Neuron (in vitro differentiated cells): ENCODE data around the gene CYB5B.

Source experiments
- H2AFZ ChIP-seq: one replicate; pipeline ENCODE4 v1.6.1; 2013; ENCODE audit warnings: low read depth, mild to moderate bottlenecking, inconsistent platforms, low read length, moderate library complexity
- H3K27me3 ChIP-seq: one replicate; pipeline ENCODE4 v1.6.1; 2013; ENCODE audit warnings: low read length; ENCODE audit not compliant: insufficient read depth
- H3K36me3 ChIP-seq: one replicate; pipeline ENCODE4 v1.6.1; 2013; ENCODE audit warnings: low read length; ENCODE audit not compliant: insufficient read depth
- H3K4me1 ChIP-seq: one replicate; pipeline ENCODE4 v1.6.1; 2013; ENCODE audit warnings: low read length; ENCODE audit not compliant: insufficient read depth
- H3K4me3 ChIP-seq: 2 replicates; pipeline ENCODE4 v1.5.1; 2013; ENCODE audit warnings: mild to moderate bottlenecking, low read length, moderate library complexity
- H3K9me3 ChIP-seq: one replicate; pipeline ENCODE4 v1.6.1; 2013; ENCODE audit warnings: low read length

Gene CYB5B

DNA sequence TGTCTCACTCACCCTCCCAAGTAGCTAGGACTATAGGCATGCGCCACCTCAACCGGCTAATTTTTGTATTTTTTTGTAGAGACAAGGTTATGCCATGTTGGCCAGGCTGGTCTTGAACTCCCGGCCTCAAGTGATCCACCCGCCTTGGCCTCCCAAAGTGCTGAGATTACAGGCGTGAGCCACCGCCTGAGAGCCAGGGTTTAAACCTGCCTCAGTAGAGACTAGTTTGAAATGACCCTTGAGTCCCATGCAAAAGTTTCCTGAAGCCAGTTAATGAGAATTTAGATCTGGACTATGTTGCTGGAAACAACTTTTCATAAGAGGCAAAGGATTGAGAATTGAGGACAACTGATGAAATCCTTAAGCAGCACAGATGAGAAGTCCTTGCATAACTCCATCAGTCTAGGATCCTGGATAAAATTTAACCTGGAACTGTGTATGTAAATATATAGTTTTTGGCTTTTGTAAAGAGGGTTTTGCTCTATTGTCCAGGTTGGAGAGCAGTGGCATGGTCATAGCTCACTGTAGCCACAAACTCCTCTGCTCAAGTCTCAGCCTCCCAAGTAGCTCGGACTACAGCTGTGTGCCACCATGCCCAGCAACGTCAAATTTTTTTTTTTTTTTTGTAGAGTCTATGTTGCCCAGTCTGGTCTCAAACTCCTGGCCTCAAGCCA, 43.2 kb downstream of the CYB5B start:
- Histone ChIP-seq H3K9me3 (no peaks in the 10 kb centered on the region), H2AFZ (no peak overlapping the region), H3K4me1 (no peaks in the 10 kb centered on the region), H3K4me3 (no peak overlapping the region), H3K27me3 (no peaks in the 10 kb centered on the region), H3K36me3 (peaks cover 21% of the 10 kb centered on the region)

GRCh38 chr16:69469807-69470561, 45.6 kb downstream of the CYB5B start:
- Histone ChIP-seq H3K4me1 (no peaks in the 10 kb centered on the region), H3K9me3 (no peaks in the 10 kb centered on the region), H2AFZ (no peak overlapping the region), H3K36me3 (peaks cover 4% of the 10 kb centered on the region), H3K4me3 (no peak overlapping the region), H3K27me3 (no peaks in the 10 kb centered on the region)

- Histone ChIP-seq H3K27me3 (no peaks in the 10 kb centered on the region), H2AFZ (no peak overlapping the region), H3K9me3 (no peaks in the 10 kb centered on the region), H3K36me3 (no peaks in the 10 kb centered on the region), H3K4me1 (no peaks in the 10 kb centered on the region), H3K4me3 (no peak overlapping the region)
These were observed 46.7 kb downstream of the CYB5B start for GRCh38 chr16:69471121-69471520.

DNA sequence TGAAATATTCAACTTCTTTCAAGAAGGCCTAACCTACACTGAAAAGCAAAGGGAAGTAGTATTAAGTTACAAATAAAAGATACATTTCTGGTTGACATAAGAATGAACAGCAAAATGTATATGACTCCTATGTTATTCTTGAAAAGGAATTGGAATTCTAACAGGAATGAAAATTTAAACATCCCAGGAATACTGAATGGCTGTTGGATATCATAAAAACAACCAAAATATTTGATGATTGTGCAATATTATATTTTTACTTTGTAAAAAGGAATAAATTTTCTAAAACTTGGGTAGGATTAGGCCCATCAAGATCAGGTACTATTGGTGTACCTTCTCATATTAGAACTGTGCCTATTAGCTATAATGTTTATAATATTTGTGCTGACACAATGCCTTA, 50.0 kb downstream of the CYB5B start:
- no peaks in the 10 kb centered on the region for H3K9me3 ChIP-seq
- H3K36me3 ChIP-seq, result no peaks in the 10 kb centered on the region
- no peak overlapping the region for H3K4me3 ChIP-seq
- H2AFZ ChIP-seq, result no peak overlapping the region
- H3K27me3 ChIP-seq, result no peaks in the 10 kb centered on the region
- no peaks in the 10 kb centered on the region for H3K4me1 ChIP-seq

- Histone ChIP-seq H3K4me1 (no peaks in the 10 kb centered on the region), H3K4me3 (no peak overlapping the region), H2AFZ (no peak overlapping the region), H3K9me3 (no peaks in the 10 kb centered on the region), H3K27me3 (no peaks in the 10 kb centered on the region), H3K36me3 (no peaks in the 10 kb centered on the region)
These were observed 52.6 kb downstream of the CYB5B start for GRCh38 chr16:69476920-69477443.

GRCh38 chr16:69477546-69477945, 53.1 kb downstream of the CYB5B start:
- H3K27me3 ChIP-seq, result no peaks in the 10 kb centered on the region
- H3K9me3 ChIP-seq, result no peaks in the 10 kb centered on the region
- no peaks in the 10 kb centered on the region for H3K4me1 ChIP-seq
- no peaks in the 10 kb centered on the region for H3K36me3 ChIP-seq
- no peak overlapping the region for H3K4me3 ChIP-seq
- no peak overlapping the region for H2AFZ ChIP-seq

DNA sequence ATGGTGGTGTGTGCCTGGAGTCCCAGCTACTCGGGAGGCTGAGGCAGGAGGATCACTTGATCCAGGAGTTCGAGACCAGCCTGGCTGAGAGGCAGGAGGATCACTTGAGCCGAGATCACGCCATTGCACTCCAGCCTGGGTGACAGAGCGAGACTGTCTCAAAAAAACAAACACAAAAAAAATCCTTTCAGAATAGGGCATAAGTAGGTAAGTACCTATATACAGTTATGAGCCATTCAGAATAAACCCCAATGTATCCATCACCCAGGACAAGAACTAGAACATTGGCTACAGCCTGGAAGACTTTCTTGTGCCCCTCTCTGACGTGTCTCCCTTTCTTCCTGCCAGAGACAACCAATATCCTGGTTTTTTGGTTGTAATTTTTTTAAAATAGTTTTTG, 54.3 kb downstream of the CYB5B start:
- Histone ChIP-seq H2AFZ (no peak overlapping the region), H3K9me3 (no peaks in the 10 kb centered on the region), H3K4me3 (no peak overlapping the region), H3K27me3 (no peaks in the 10 kb centered on the region), H3K36me3 (no peaks in the 10 kb centered on the region), H3K4me1 (no peaks in the 10 kb centered on the region)

GRCh38 chr16:69479775-69480174, 55.4 kb downstream of the CYB5B start:
- Histone ChIP-seq H2AFZ (no peak overlapping the region), H3K4me3 (no peak overlapping the region), H3K27me3 (no peaks in the 10 kb centered on the region), H3K9me3 (no peaks in the 10 kb centered on the region), H3K4me1 (no peaks in the 10 kb centered on the region), H3K36me3 (no peaks in the 10 kb centered on the region)

DNA sequence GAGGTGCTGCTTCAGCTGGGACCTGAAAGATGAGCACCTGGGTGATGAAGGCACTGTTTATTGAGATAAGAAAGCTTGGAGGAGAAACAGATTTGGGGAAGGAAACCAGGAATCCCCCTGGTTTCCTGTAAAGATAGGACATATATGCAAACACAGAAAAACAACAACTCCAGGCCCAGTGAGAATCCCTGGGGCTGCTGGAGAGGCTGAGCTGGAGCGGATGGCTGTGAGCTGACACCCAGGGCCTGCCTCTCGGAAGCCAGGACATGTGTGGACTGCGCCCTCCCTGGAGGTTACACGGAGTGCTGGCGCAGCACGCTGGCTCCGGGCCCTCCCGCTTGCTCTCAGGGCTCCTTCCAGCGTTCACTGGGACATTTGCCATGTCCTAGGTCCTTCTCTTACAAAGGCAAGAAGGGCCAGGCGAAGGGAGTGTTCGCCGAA, 57.5 kb downstream of the CYB5B start:
- Histone ChIP-seq H3K9me3 (no peaks in the 10 kb centered on the region), H2AFZ (no peak overlapping the region), H3K4me3 (no peak overlapping the region), H3K36me3 (no peaks in the 10 kb centered on the region), H3K4me1 (no peaks in the 10 kb centered on the region), H3K27me3 (no peaks in the 10 kb centered on the region)

DNA sequence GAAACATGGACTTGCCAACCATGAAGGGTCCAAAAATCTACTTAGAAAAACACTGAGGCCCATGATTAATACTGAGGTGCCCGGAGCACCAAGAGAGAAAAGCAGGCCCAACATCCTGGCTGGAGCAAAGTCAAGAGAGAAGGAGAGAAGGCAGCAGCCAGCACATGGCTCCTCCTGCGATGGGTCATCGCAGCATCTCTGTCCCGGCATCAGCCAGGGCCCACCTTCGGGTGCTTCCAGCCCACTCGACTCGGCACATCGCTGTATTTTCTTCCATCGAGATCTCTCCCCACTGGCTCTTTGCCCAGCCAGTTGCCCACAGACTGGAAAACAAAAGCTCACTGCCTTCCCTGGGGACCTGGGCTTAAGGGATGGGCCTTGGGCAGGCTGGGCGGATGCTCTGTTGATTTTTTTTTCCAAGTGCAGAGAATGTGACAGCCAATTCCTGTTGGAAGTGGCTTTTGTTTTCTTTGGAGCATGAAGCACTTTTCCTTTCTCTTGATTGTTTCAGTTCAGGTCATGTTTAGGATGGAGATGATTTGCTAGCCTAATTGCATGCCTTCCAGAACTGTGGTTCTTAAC, 58.1 kb downstream of the CYB5B start:
- H2AFZ ChIP-seq, result no peak overlapping the region
- H3K4me3 ChIP-seq, result no peak overlapping the region
- H3K27me3 ChIP-seq, result no peaks in the 10 kb centered on the region
- no peaks in the 10 kb centered on the region for H3K4me1 ChIP-seq
- H3K36me3 ChIP-seq, result no peaks in the 10 kb centered on the region
- H3K9me3 ChIP-seq, result no peaks in the 10 kb centered on the region

- H3K36me3 ChIP-seq, result no peaks in the 10 kb centered on the region
- no peaks in the 10 kb centered on the region for H3K9me3 ChIP-seq
- H3K27me3 ChIP-seq, result no peaks in the 10 kb centered on the region
- no peaks in the 10 kb centered on the region for H3K4me1 ChIP-seq
- H2AFZ ChIP-seq, result no peak overlapping the region
- H3K4me3 ChIP-seq, result no peak overlapping the region
These were observed 59.2 kb downstream of the CYB5B start for GRCh38 chr16:69483611-69484010.

GRCh38 chr16:69485361-69485760, 60.9 kb downstream of the CYB5B start:
- no peaks in the 10 kb centered on the region for H3K9me3 ChIP-seq
- H3K4me1 ChIP-seq, result no peaks in the 10 kb centered on the region

GRCh38 chr16:69485816-69486215, 61.4 kb downstream of the CYB5B start:
- Histone ChIP-seq H2AFZ (no peak overlapping the region), H3K36me3 (no peaks in the 10 kb centered on the region), H3K9me3 (no peaks in the 10 kb centered on the region), H3K27me3 (no peaks in the 10 kb centered on the region), H3K4me3 (no peak overlapping the region), H3K4me1 (no peaks in the 10 kb centered on the region)

More at GRCh38 chr16:69485361-69485760, 60.9 kb downstream of the CYB5B start:
- no peak overlapping the region for H3K4me3 ChIP-seq
- H2AFZ ChIP-seq, result no peak overlapping the region
- no peaks in the 10 kb centered on the region for H3K27me3 ChIP-seq
- no peaks in the 10 kb centered on the region for H3K36me3 ChIP-seq
